Naive B cell (primary cell): ENCODE data around the gene ATP8B3. TPM values are rescaled to one million over a fixed set of nuclear protein-coding genes. Genes with fewer than 3 reads are reported as not detected.

Source experiments
- ATAC-seq, 2 donors: fragments of 150-1000 bp; cut with Tn5 transposase; 2 replicates each; pipeline ENCODE4 v1.10.0; 2021; ENCODE audit warnings: low read depth in 2 of 2, mild to moderate bottlenecking in 2 of 2, moderate library complexity in 2 of 2
- DNase-seq: peaks from one replicate; pipeline ENCODE4 v3.0.0; 2022
- H3K27ac Mint-ChIP-seq, 6 donors: one replicate each; pipeline ENCODE4 v1.8.0; 2020 to 2022; ENCODE audit warnings: mild to moderate bottlenecking in 6 of 6, mixed read lengths in 6 of 6, moderate library complexity in 5 of 6, inconsistent platforms in 2 of 6
- H3K27me3 Mint-ChIP-seq, 3 donors: one replicate each; pipeline ENCODE4 v1.8.0; 2021 to 2022; ENCODE audit warnings: mixed read lengths in 3 of 3, mild to moderate bottlenecking in 1 of 3
- H3K36me3 Mint-ChIP-seq, 2 donors: one replicate each; pipeline ENCODE4 v1.8.0; 2020 to 2022; ENCODE audit warnings: mixed read lengths in 2 of 2, inconsistent platforms in 1 of 2, mild to moderate bottlenecking in 1 of 2
- H3K4me1 Mint-ChIP-seq, 3 donors: one replicate each; pipeline ENCODE4 v1.8.0; 2020 to 2022; ENCODE audit warnings: mixed read lengths in 3 of 3, inconsistent platforms in 1 of 3, mild to moderate bottlenecking in 1 of 3, moderate library complexity in 1 of 3
- H3K4me3 Mint-ChIP-seq, 8 donors: one replicate each; pipeline ENCODE4 v1.8.0; 2020 to 2022; ENCODE audit warnings: mild to moderate bottlenecking in 8 of 8, mixed read lengths in 8 of 8, moderate library complexity in 8 of 8, inconsistent platforms in 2 of 8
- H3K9me3 Mint-ChIP-seq, 7 donors: one replicate each; pipeline ENCODE4 v1.8.0; 2020 to 2022; ENCODE audit warnings: mixed read lengths in 7 of 7, mild to moderate bottlenecking in 5 of 7, inconsistent platforms in 2 of 7, moderate library complexity in 1 of 7
- polyA plus RNA-seq, 6 donors: library from polyadenylated mRNA; unstranded; fragments of 300-500 nt; fragmentation: Illumina TruSeq; gene quantifications; one replicate each; pipeline ENCODE4 v1.2.3, GENCODE V29; 2021; ENCODE audit warnings: low read depth in 6 of 6

ATP8B3 gene
- polyA plus RNA-seq, 6 donors from 2014 or later: 0.09 TPM; not detected in 5

- Mint-ChIP-seq H3K4me3 (no peak overlapping the region), H3K27me3 (peaks cover 34 to 82% (median 65%) of the 10 kb centered on the region in 3 donors), H3K36me3 (no peaks in the 10 kb centered on the region), H3K4me1 (peaks cover 5 to 12% (median 11%) of the 10 kb centered on the region in 3 donors), H3K9me3 (peaks cover 0 to 23% (median 12%) of the 10 kb centered on the region in 7 donors), H3K27ac (no peak overlapping the region)
- ATAC-seq (no peak), DNase-seq (no peak)
These were observed 28.7 kb downstream of the ATP8B3 start for GRCh38 chr19:1783354-1783753.

- peaks cover 34 to 82% (median 68%) of the 10 kb centered on the region in 3 donors for H3K27me3 Mint-ChIP-seq
- H3K36me3 Mint-ChIP-seq: no peaks in the 10 kb centered on the region
- no peak for DNase-seq
- no peak overlapping the region for H3K4me3 Mint-ChIP-seq
- peak overlapping the region in 1 of 6 donors; percentile 38 for H3K27ac Mint-ChIP-seq
- peaks cover 0 to 23% (median 12%) of the 10 kb centered on the region in 7 donors for H3K9me3 Mint-ChIP-seq
- ATAC-seq: no peak
- H3K4me1 Mint-ChIP-seq: peaks cover 5 to 12% (median 11%) of the 10 kb centered on the region in 3 donors
These were observed 29.6 kb downstream of the ATP8B3 start for GRCh38 chr19:1782521-1782920.

GRCh38 chr19:1780272-1780958 lies 31.7 kb downstream of the ATP8B3 start:
- DNase-seq (no peak), ATAC-seq (no peak)
- H3K36me3 Mint-ChIP-seq: peaks cover 0 to 10% of the 10 kb centered on the region in 2 donors
- peaks cover 0 to 25% (median 12%) of the 10 kb centered on the region in 7 donors for H3K9me3 Mint-ChIP-seq
- H3K4me3 Mint-ChIP-seq: no peak overlapping the region
- H3K4me1 Mint-ChIP-seq: peaks cover 9 to 21% (median 16%) of the 10 kb centered on the region in 3 donors
- no peak overlapping the region for H3K27ac Mint-ChIP-seq
- peaks cover 34 to 84% (median 62%) of the 10 kb centered on the region in 3 donors for H3K27me3 Mint-ChIP-seq

GRCh38 chr19:1779574-1779973 lies 32.5 kb downstream of the ATP8B3 start:
- Mint-ChIP-seq H3K4me1 (peaks cover 9 to 21% (median 16%) of the 10 kb centered on the region in 3 donors), H3K27ac (peak overlapping the region in 1 of 6 donors; percentile 40), H3K9me3 (peaks cover 0 to 25% (median 12%) of the 10 kb centered on the region in 7 donors), H3K4me3 (no peak overlapping the region), H3K36me3 (peaks cover 0 to 10% of the 10 kb centered on the region in 2 donors), H3K27me3 (peaks cover 34 to 85% (median 68%) of the 10 kb centered on the region in 3 donors)
- ATAC-seq (no peak), DNase-seq (no peak)

GRCh38 chr19:1777149-1777548 lies 34.9 kb downstream of the ATP8B3 start:
- peaks cover 41 to 89% (median 76%) of the 10 kb centered on the region in 3 donors for H3K27me3 Mint-ChIP-seq
- H3K4me1 Mint-ChIP-seq: peaks cover 4 to 15% (median 10%) of the 10 kb centered on the region in 3 donors
- H3K4me3 Mint-ChIP-seq: peak overlapping the region in 1 of 8 donors; percentile 2
- peak overlapping the region in 2 of 6 donors; percentile 3 to 72 for H3K27ac Mint-ChIP-seq
- ATAC-seq: no peak
- H3K36me3 Mint-ChIP-seq: peaks cover 0 to 16% of the 10 kb centered on the region in 2 donors
- DNase-seq: no peak
- peaks cover 0 to 18% (median 10%) of the 10 kb centered on the region in 7 donors for H3K9me3 Mint-ChIP-seq

- peaks cover 41 to 86% (median 78%) of the 10 kb centered on the region in 3 donors for H3K27me3 Mint-ChIP-seq
- H3K27ac Mint-ChIP-seq: no peak overlapping the region
These were observed 35.4 kb downstream of the ATP8B3 start for GRCh38 chr19:1776606-1777147.

GRCh38 chr19:1775951-1776605 lies 36.0 kb downstream of the ATP8B3 start:
- Mint-ChIP-seq H3K4me3 (peak overlapping the region in 1 of 8 donors; percentile 54), H3K27me3 (peaks cover 46 to 87% (median 79%) of the 10 kb centered on the region in 3 donors), H3K9me3 (peaks cover 2 to 19% (median 15%) of the 10 kb centered on the region in 7 donors), H3K36me3 (peaks cover 0 to 20% of the 10 kb centered on the region in 2 donors), H3K4me1 (peaks cover 4 to 15% (median 10%) of the 10 kb centered on the region in 3 donors), H3K27ac (peak overlapping the region in 1 of 6 donors; percentile 52)
- DNase-seq (no peak), ATAC-seq (no peak)

More at GRCh38 chr19:1776606-1777147, 35.4 kb downstream of the ATP8B3 start:
- H3K9me3 Mint-ChIP-seq: peaks cover 0 to 18% (median 11%) of the 10 kb centered on the region in 7 donors
- ATAC-seq (no peak), DNase-seq (no peak)
- H3K4me3 Mint-ChIP-seq: peak overlapping the region in 2 of 8 donors; percentile 2 to 50
- H3K4me1 Mint-ChIP-seq: peaks cover 4 to 15% (median 10%) of the 10 kb centered on the region in 3 donors
- peaks cover 0 to 16% of the 10 kb centered on the region in 2 donors for H3K36me3 Mint-ChIP-seq

- peaks cover 2 to 28% of the 10 kb centered on the region in 2 donors for H3K36me3 Mint-ChIP-seq
- peak overlapping the region in 1 of 6 donors; percentile 74 for H3K27ac Mint-ChIP-seq
- H3K4me1 Mint-ChIP-seq: peaks cover 4 to 15% (median 10%) of the 10 kb centered on the region in 3 donors
- peaks cover 46 to 87% (median 79%) of the 10 kb centered on the region in 3 donors for H3K27me3 Mint-ChIP-seq
- DNase-seq: no peak
- no peak for ATAC-seq
- H3K9me3 Mint-ChIP-seq: peaks cover 10 to 24% (median 21%) of the 10 kb centered on the region in 7 donors
- H3K4me3 Mint-ChIP-seq: no peak overlapping the region
These were observed 36.9 kb downstream of the ATP8B3 start for GRCh38 chr19:1774989-1775772.

GRCh38 chr19:1773184-1773583 lies 38.9 kb downstream of the ATP8B3 start:
- Mint-ChIP-seq H3K4me3 (peak overlapping the region in 2 of 8 donors; percentile 11 to 79), H3K4me1 (peaks cover 5 to 10% (median 7%) of the 10 kb centered on the region in 3 donors), H3K27me3 (peaks cover 41 to 87% (median 77%) of the 10 kb centered on the region in 3 donors), H3K27ac (no peak overlapping the region), H3K9me3 (peaks cover 10 to 27% (median 23%) of the 10 kb centered on the region in 7 donors), H3K36me3 (peaks cover 4 to 35% of the 10 kb centered on the region in 2 donors)
- ATAC-seq: no peak
- no peak for DNase-seq

GRCh38 chr19:1770866-1771576 lies 41.1 kb downstream of the ATP8B3 start:
- DNase-seq (no peak), ATAC-seq (no peak)
- peaks cover 4 to 26% of the 10 kb centered on the region in 2 donors for H3K36me3 Mint-ChIP-seq
- peaks cover 10 to 27% (median 20%) of the 10 kb centered on the region in 7 donors for H3K9me3 Mint-ChIP-seq
- H3K4me1 Mint-ChIP-seq: peaks cover 4 to 11% (median 10%) of the 10 kb centered on the region in 3 donors
- no peak overlapping the region for H3K27ac Mint-ChIP-seq
- peaks cover 33 to 87% (median 73%) of the 10 kb centered on the region in 3 donors for H3K27me3 Mint-ChIP-seq
- H3K4me3 Mint-ChIP-seq: no peak overlapping the region

- peaks cover 4 to 26% of the 10 kb centered on the region in 2 donors for H3K36me3 Mint-ChIP-seq
These were observed 42.5 kb downstream of the ATP8B3 start for GRCh38 chr19:1769645-1769985.

More at GRCh38 chr19:1769645-1769985, 42.5 kb downstream of the ATP8B3 start:
- Mint-ChIP-seq H3K27me3 (peaks cover 33 to 91% (median 80%) of the 10 kb centered on the region in 3 donors), H3K4me3 (no peak overlapping the region), H3K27ac (no peak overlapping the region), H3K9me3 (peaks cover 9 to 25% (median 20%) of the 10 kb centered on the region in 7 donors), H3K4me1 (peaks cover 2 to 11% (median 10%) of the 10 kb centered on the region in 3 donors)
- ATAC-seq (no peak), DNase-seq (no peak)
